Tibial nerve (tissue), 4 donors: ENCODE results near the gene VOPP1. TPM values are rescaled to one million over a fixed set of nuclear protein-coding genes. Genes with fewer than 3 reads are reported as not detected.
A peak's percentile ranks its signal among the peaks of the same experiment; 100 is the strongest.

Experiments used
- DNase-seq, 2 donors: peaks; one replicate each; pipeline ENCODE4 v3.0.0-alpha.2; 2019; ENCODE audit warnings: low spot score in 2 of 2
- H3K27ac ChIP-seq, 4 donors: fragments of 200-600 bp; sonication (generic) in 3 of 4; one replicate each; pipeline ENCODE4 v1.5.1; 2017 to 2019; ENCODE audit warnings: mild to moderate bottlenecking in 1 of 4
- H3K27me3 ChIP-seq, 2 donors: fragments of 200-600 bp; sonication (generic) in 1 of 2; one replicate each; pipeline versions ENCODE4 v1.5.1 to v1.6.0; 2017 to 2019
- H3K36me3 ChIP-seq, 3 donors: fragments of 200-600 bp; sonication (generic); one replicate each; pipeline ENCODE4 v1.5.1; 2018 to 2019
- H3K4me1 ChIP-seq, 4 donors: fragments of 200-600 bp; sonication (generic) in 3 of 4; one replicate each; pipeline ENCODE4 v1.5.1; 2017 to 2019
- H3K4me3 ChIP-seq, 4 donors: fragments of 200-600 bp; sonication (generic) in 3 of 4; one replicate each; pipeline ENCODE4 v1.5.1; 2017 to 2019; ENCODE audit warnings: mild to moderate bottlenecking in 1 of 4, moderate library complexity in 1 of 4
- H3K9me3 ChIP-seq, 4 donors: fragments of 200-600 bp; sonication (generic) in 3 of 4; one replicate each; pipeline ENCODE4 v1.5.1; 2017 to 2019
- CTCF ChIP-seq, 5 experiments: fragments of 200-600 bp in 3 of 5; fragments of 450-650 bp in 2 of 5; sonication (generic) in 3 of 5; IDR thresholded peaks; one replicate each; pipeline ENCODE4 v1.5.1; 2016 to 2019; ENCODE audit warnings: antibody characterized with exemption in 5 of 5, mild to moderate bottlenecking in 3 of 5, moderate library complexity in 2 of 5
- EP300 ChIP-seq, 2 donors: sonication (generic); formaldehyde crosslinking; IDR thresholded peaks; one replicate each; pipeline ENCODE4 v1.6.1; 2017; ENCODE audit warnings: antibody characterized with exemption in 2 of 2, mild to moderate bottlenecking in 1 of 2
- POLR2A ChIP-seq, 2 donors: fragments of 450-650 bp; IDR thresholded peaks; one replicate each; pipeline ENCODE4 v1.6.1; 2017; ENCODE audit warnings: antibody characterized with exemption in 2 of 2, mild to moderate bottlenecking in 2 of 2, moderate library complexity in 2 of 2
- WGBS, 2 donors: methylation state at CpG; one replicate each; pipeline ENCODE4 v1.1.5; 2018; 5-methylcytosine and 5-hydroxymethylcytosine counted together
- total RNA-seq, 4 donors: library from RNA; depleted of rRNA; stranded (reverse); fragments of >200 nt; gene quantifications; one replicate each; pipeline ENCODE4 v1.1.0, GENCODE V29; 2016

VOPP1 gene
- total RNA-seq, 4 donors from 2014 or later, result 49.2 to 58.5 (median 54.8) TPM

- WGBS, 2 donors, result 58 to 66% methylated on average over 4 of the region's 4 CpGs
- DNase-seq, result no peak
- Histone ChIP-seq H3K36me3 (no peaks in the 10 kb centered on the region), H3K27me3 (no peaks in the 10 kb centered on the region), H3K4me1 (peaks cover 3 to 69% (median 46%) of the 10 kb centered on the region in 4 donors), H3K4me3 (no peak overlapping the region), H3K27ac (peak overlapping the region in 2 of 4 donors; percentile 4 to 90), H3K9me3 (no peaks in the 10 kb centered on the region)
- TF ChIP-seq CTCF (IDR thresholded peaks at IDR 0.05) (no peak), EP300 (IDR thresholded peaks at IDR 0.05) (no peak), POLR2A (IDR thresholded peaks at IDR 0.05) (no peak)
Observed at GRCh38 chr7:55569797-55570196, 2.5 kb downstream of the VOPP1 start.

GRCh38 chr7:55569269-55569663, 3.0 kb downstream of the VOPP1 start:
- no peaks in the 10 kb centered on the region for H3K9me3 ChIP-seq
- H3K27me3 ChIP-seq, result no peaks in the 10 kb centered on the region
- no peak overlapping the region for H3K4me3 ChIP-seq
- no peak for TF ChIP-seq POLR2A (IDR thresholded peaks at IDR 0.05)
- TF ChIP-seq CTCF (IDR thresholded peaks at IDR 0.05), result no peak
- TF ChIP-seq EP300 (IDR thresholded peaks at IDR 0.05), result no peak
- peak overlapping the region in 3 of 4 donors; percentile 4 to 90 (median 5) for H3K27ac ChIP-seq
- no peaks in the 10 kb centered on the region for H3K36me3 ChIP-seq
- DNase-seq, result no peak
- WGBS, 2 donors, result 63 to 64% methylated on average over 7 of the region's 7 CpGs
- H3K4me1 ChIP-seq, result peaks cover 3 to 67% (median 43%) of the 10 kb centered on the region in 4 donors

- Histone ChIP-seq H3K36me3 (no peaks in the 10 kb centered on the region), H3K4me1 (peaks cover 3 to 67% (median 38%) of the 10 kb centered on the region in 4 donors), H3K4me3 (no peak overlapping the region), H3K27me3 (no peaks in the 10 kb centered on the region), H3K27ac (peak overlapping the region in 3 of 4 donors; percentile 4 to 90 (median 16)), H3K9me3 (no peaks in the 10 kb centered on the region)
- WGBS, 2 donors, result 59 to 82% methylated on average over 4 of the region's 4 CpGs
- no peak for DNase-seq
- TF ChIP-seq EP300 (IDR thresholded peaks at IDR 0.05) (no peak), CTCF (IDR thresholded peaks at IDR 0.05) (no peak), POLR2A (IDR thresholded peaks at IDR 0.05) (no peak)
Observed at GRCh38 chr7:55568613-55569268, 3.6 kb downstream of the VOPP1 start.

- no peak overlapping the region for H3K4me3 ChIP-seq
- H3K27me3 ChIP-seq, result no peaks in the 10 kb centered on the region
- no peak overlapping the region for H3K27ac ChIP-seq
- no peaks in the 10 kb centered on the region for H3K9me3 ChIP-seq
- TF ChIP-seq EP300 (IDR thresholded peaks at IDR 0.05), result no peak
- TF ChIP-seq CTCF (IDR thresholded peaks at IDR 0.05), result no peak
- TF ChIP-seq POLR2A (IDR thresholded peaks at IDR 0.05), result no peak
- WGBS, 2 donors, result 64 to 71% methylated on average over 3 of the region's 3 CpGs
- DNase-seq, result no peak
- H3K36me3 ChIP-seq, result no peaks in the 10 kb centered on the region
- peaks cover 3 to 56% (median 27%) of the 10 kb centered on the region in 4 donors for H3K4me1 ChIP-seq
Observed at GRCh38 chr7:55567571-55567970, 4.7 kb downstream of the VOPP1 start.

GRCh38 chr7:55565681-55566080, 6.6 kb downstream of the VOPP1 start:
- 45% methylated on average over 3 of the region's 3 CpGs for WGBS, 2 donors
- Histone ChIP-seq H3K27ac (no peak overlapping the region), H3K36me3 (no peaks in the 10 kb centered on the region), H3K4me1 (peaks cover 3 to 54% (median 25%) of the 10 kb centered on the region in 4 donors), H3K27me3 (no peaks in the 10 kb centered on the region), H3K9me3 (no peaks in the 10 kb centered on the region), H3K4me3 (no peak overlapping the region)
- no peak for DNase-seq
- TF ChIP-seq EP300 (IDR thresholded peaks at IDR 0.05) (no peak), CTCF (IDR thresholded peaks at IDR 0.05) (no peak), POLR2A (IDR thresholded peaks at IDR 0.05) (no peak)
